ENCODE data around the gene PIK3R5. TPM values are rescaled to one million over a fixed set of nuclear protein-coding genes. Genes with fewer than 3 reads are reported as not detected.

The PIK3R5 gene
- total and polyA plus RNA-seq, 2 donors (not counting 3 experiments of a cell fraction or from before 2014, with no cell fraction given) = not detected

DNA sequence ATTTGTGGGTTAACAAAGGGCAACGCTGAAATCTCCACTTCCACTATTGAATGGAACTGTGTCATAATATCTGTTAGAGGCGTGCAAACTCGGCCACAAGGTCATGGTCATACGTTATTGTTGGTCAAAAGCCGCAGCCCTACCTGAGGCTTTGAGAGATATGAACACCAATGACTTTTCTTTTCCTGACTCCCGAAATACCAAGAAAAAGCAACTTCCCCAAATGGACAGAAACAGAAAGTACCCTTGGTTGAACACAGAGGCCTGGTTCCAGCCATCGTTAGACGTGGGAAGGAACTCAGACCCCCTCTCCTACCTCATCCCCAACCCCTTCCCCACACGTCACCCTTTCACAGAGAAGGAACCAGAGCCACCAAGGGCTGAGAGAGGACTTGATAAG, 1.4 kb upstream of the PIK3R5 start:
- POLR2A ChIA-PET = no interaction called here
- Histone ChIP-seq H3K4me2 (ENCODE audit: insufficient read depth, low read length) (no peak overlapping the region), H4K20me1 (replicated peaks; ENCODE audit: control insufficient read depth, extremely low read depth, insufficient read depth, low read length) (no peaks in the 10 kb centered on the region), H3K79me2 (ENCODE audit: control insufficient read depth, insufficient read depth, low read length) (no peaks in the 10 kb centered on the region), H3K9ac (replicated peaks; ENCODE audit: extremely low read depth, insufficient read depth, low read length) (no peak overlapping the region), H3K9me1 (replicated peaks; ENCODE audit: control insufficient read depth, extremely low read depth, insufficient read depth, low read length) (no peaks in the 10 kb centered on the region), H2AFZ (ENCODE audit: low read depth, low read length) (no peak overlapping the region), H3K4me1 (ENCODE audit: control insufficient read depth, extremely low read depth, insufficient read depth, low read length) (no peaks in the 10 kb centered on the region), H3K4me3 (replicated peaks in 1 of 3; ENCODE audit: insufficient read depth in 1 of 3, low read depth in 1 of 3, low read length in 3 of 3) (no peak overlapping the region), H3K27me3 (ENCODE audit: control insufficient read depth in 2 of 2, insufficient read depth in 2 of 2, low read length in 2 of 2) (peaks cover 0 to 10% of the 10 kb centered on the region in 2 experiments), H3K36me3 (ENCODE audit: control insufficient read depth in 2 of 2, extremely low read depth in 1 of 2, insufficient read depth in 2 of 2, low read length in 2 of 2) (no peaks in the 10 kb centered on the region), H3K27ac (ENCODE audit: insufficient read depth, low read depth, low read length) (no peak overlapping the region), H3K9me3 (replicated peaks; ENCODE audit: control insufficient read depth, insufficient read depth, low read length) (no peaks in the 10 kb centered on the region)
- TF ChIP-seq GATA2 (IDR thresholded peaks at IDR 0.05; ENCODE audit: insufficient read depth, insufficient read length, low read depth, low read length) = no peak
- no peak for TF ChIP-seq MYC (IDR thresholded peaks at IDR 0.05; ENCODE audit: low read depth, low read length)
- TF ChIP-seq JUN (IDR thresholded peaks at IDR 0.05; ENCODE audit: borderline replicate concordance, insufficient read depth, insufficient read length, low read depth) = no peak
- no peak for TF ChIP-seq EZH2 (IDR thresholded peaks at IDR 0.05; ENCODE audit: borderline replicate concordance, low read depth, low read length, severe bottlenecking)
- TF ChIP-seq POLR2AphosphoS5 (IDR thresholded peaks at IDR 0.05; ENCODE audit: insufficient read depth, low read depth, low read length) = no peak
- TF ChIP-seq POLR2A (IDR thresholded peaks at IDR 0.05; ENCODE audit: low read depth, low read length) = no peak
- dilution Hi-C loops (cut with MboI; ENCODE audit: extremely low pct_ligation_motif_present, low sequenced_read_pairs) = no loop called here
- no peak for FAIRE-seq
- CTCF ChIA-PET = no interaction called here
- BruUV-seq (replicated peaks) = no TSS peak
- intact Hi-C loops (cut with micrococcal nuclease) = no loop called here
- no peak for DNase-seq (ENCODE audit: low read depth, low spot score)

- Histone ChIP-seq H3K4me3 (replicated peaks in 1 of 3; ENCODE audit: insufficient read depth in 1 of 3, low read depth in 1 of 3, low read length in 3 of 3) (no peak overlapping the region), H3K4me1 (ENCODE audit: control insufficient read depth, extremely low read depth, insufficient read depth, low read length) (no peaks in the 10 kb centered on the region), H3K9me3 (replicated peaks; ENCODE audit: control insufficient read depth, insufficient read depth, low read length) (no peaks in the 10 kb centered on the region), H3K27me3 (ENCODE audit: control insufficient read depth in 2 of 2, insufficient read depth in 2 of 2, low read length in 2 of 2) (peaks cover 0 to 10% of the 10 kb centered on the region in 2 experiments), H3K9ac (replicated peaks; ENCODE audit: extremely low read depth, insufficient read depth, low read length) (no peak overlapping the region), H2AFZ (ENCODE audit: low read depth, low read length) (no peak overlapping the region), H3K27ac (ENCODE audit: insufficient read depth, low read depth, low read length) (no peak overlapping the region), H3K4me2 (ENCODE audit: insufficient read depth, low read length) (no peak overlapping the region), H3K79me2 (ENCODE audit: control insufficient read depth, insufficient read depth, low read length) (no peaks in the 10 kb centered on the region), H3K9me1 (replicated peaks; ENCODE audit: control insufficient read depth, extremely low read depth, insufficient read depth, low read length) (no peaks in the 10 kb centered on the region), H4K20me1 (replicated peaks; ENCODE audit: control insufficient read depth, extremely low read depth, insufficient read depth, low read length) (no peaks in the 10 kb centered on the region), H3K36me3 (ENCODE audit: control insufficient read depth in 2 of 2, extremely low read depth in 1 of 2, insufficient read depth in 2 of 2, low read length in 2 of 2) (no peaks in the 10 kb centered on the region)
- dilution Hi-C loops (cut with MboI; ENCODE audit: extremely low pct_ligation_motif_present, low sequenced_read_pairs) (no loop called here), intact Hi-C loops (cut with micrococcal nuclease) (no loop called here)
- no peak for FAIRE-seq
- DNase-seq (ENCODE audit: low read depth, low spot score) = no peak
- ChIA-PET POLR2A (no interaction called here), CTCF (no interaction called here)
- no TSS peak for BruUV-seq (replicated peaks)
- TF ChIP-seq MAX (IDR thresholded peaks at IDR 0.05; ENCODE audit: insufficient read depth, insufficient read length) (no peak), POLR2AphosphoS5 (IDR thresholded peaks at IDR 0.05; ENCODE audit: insufficient read depth, low read depth, low read length) (no peak), POLR2A (IDR thresholded peaks at IDR 0.05; ENCODE audit: low read depth, low read length) (no peak)
Measured at GRCh38 chr17:8964801-8965393, 610 bp downstream of the PIK3R5 start.

Measured in endothelial cell of umbilical vein (primary cell).